C4-2B (cell line): ENCODE measurements around the gene NELL1.
A peak's percentile ranks its signal among the peaks of the same experiment; 100 is the strongest.
"Not testable (repeated sequence)": the region's sequence is repeated elsewhere in the genome, so short reads cannot be mapped to it uniquely, and the experiment has no call there.

Source experiments
- H3K27ac ChIP-seq: fragments of 450-650 bp; 2 replicates; pipeline ENCODE4 v1.5.1; 2017
- ZFX ChIP-seq: fragments of 450-650 bp; IDR thresholded peaks from 2 replicates; pipeline ENCODE4 v1.6.1; 2017
- TF ChIP-seq, protein P1 (sequence below): fragments of 450-650 bp; conservative IDR thresholded peaks from 2 replicates; pipeline ENCODE4 v1.5.1; 2017; ENCODE audit warnings: mild to moderate bottlenecking

The NELL1 gene

DNA sequence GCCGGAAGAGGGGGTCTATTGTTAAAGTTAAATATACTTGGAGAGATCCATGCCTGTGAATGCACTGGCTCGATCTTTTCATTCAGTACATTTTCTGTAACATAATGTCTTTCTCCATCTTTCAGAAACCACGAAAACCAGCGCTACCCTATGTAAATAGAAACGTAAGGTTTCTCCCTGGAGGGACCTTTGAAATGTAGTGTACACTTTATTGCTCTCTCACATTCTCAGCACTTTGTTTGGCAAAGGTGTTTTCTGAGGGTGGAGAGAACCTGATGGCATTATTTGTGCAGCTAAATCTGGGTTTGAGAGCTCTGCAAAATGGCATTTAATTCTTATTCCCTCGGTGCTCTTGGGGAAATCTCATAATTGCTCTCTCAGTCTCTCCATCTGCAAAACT is 468.4 kb downstream of the NELL1 start:
- TF ChIP-seq ZFX: no peak
- TF ChIP-seq, protein P1, sequence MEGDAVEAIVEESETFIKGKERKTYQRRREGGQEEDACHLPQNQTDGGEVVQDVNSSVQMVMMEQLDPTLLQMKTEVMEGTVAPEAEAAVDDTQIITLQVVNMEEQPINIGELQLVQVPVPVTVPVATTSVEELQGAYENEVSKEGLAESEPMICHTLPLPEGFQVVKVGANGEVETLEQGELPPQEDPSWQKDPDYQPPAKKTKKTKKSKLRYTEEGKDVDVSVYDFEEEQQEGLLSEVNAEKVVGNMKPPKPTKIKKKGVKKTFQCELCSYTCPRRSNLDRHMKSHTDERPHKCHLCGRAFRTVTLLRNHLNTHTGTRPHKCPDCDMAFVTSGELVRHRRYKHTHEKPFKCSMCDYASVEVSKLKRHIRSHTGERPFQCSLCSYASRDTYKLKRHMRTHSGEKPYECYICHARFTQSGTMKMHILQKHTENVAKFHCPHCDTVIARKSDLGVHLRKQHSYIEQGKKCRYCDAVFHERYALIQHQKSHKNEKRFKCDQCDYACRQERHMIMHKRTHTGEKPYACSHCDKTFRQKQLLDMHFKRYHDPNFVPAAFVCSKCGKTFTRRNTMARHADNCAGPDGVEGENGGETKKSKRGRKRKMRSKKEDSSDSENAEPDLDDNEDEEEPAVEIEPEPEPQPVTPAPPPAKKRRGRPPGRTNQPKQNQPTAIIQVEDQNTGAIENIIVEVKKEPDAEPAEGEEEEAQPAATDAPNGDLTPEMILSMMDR: no peak
- H3K27ac ChIP-seq: no peak overlapping the region

DNA sequence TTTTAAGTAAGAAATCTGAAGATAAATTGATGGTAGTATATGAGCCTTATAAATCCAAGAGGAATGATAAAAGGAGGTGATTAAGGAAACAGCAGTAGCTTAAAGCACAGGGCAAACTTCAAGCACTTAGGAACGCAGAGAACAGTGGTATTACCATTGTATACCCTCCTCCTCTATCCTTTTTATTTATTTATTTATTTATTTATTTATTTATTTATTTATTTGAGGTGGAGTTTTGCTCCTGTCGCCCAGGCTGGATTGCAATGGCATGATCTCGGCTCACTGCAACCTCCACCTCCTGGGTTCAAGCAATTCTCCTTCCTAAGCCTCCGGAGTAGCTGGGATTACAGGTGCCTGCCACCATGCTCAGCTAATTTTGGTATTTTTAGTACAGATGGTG is 472.2 kb downstream of the NELL1 start:
- not testable (repeated sequence) for H3K27ac ChIP-seq

DNA sequence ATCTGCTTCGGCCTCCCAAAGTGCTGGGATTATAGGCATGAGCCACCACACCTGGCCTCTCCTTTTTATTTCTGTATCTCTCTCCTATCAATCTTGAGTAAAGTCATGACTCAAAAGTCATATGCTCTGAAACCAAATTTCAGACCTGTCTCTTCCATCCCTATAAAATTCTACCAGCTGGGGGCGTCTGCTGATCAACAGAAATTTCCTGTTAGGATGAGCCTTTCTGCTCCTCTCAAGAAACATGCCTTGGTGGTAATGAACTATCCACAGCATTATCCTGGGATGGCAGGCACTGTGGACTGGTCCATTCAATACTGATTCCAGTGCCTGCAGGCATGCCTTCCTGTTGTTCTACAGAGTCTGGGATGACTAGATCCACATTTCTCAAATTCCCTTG is 472.6 kb downstream of the NELL1 start:
- TF ChIP-seq, protein P1: peak; percentile 23
- no peak for TF ChIP-seq ZFX
- no peak overlapping the region for H3K27ac ChIP-seq

DNA sequence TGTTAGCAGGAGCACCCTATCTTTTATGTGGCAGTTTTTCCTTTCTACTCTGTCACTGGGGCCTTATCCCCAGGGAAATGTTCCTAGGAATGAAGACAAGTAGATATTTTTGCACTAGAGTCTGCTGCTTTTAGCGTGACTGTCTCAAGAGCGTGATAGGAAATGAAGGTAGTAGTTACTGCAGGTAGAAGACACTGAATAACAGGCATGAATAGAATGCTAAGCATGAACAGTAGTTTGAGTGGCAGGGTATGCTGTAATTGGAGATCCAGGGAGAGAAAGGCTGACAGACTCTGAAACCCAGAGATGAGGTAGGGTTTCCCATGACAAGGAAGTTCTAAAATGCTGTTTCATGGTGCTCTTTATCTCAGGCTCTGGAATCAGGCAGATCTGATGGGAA is 475.1 kb downstream of the NELL1 start:
- TF ChIP-seq, protein P1: no peak
- TF ChIP-seq ZFX: no peak
- H3K27ac ChIP-seq: no peak overlapping the region

DNA sequence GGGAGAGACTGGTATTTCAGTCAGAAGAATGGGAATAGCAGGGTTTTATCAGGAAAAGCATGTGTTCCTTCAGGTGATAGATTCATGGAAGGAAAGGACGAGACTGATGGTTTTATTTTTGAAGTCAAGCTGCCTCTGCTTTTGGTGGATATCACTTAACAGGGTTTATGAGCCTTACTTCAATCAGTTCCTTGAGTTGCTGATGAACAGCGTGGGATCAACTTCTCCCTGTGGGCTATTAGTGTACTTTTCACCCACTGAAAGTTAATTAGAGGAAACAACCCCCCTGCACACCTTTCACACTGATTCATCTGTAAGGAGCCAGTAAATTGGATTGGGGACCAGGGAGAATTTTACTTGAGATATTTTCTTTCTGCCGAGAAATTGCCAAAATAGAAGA is 479.0 kb downstream of the NELL1 start:
- no peak for TF ChIP-seq ZFX
- TF ChIP-seq, protein P1: no peak
- no peak overlapping the region for H3K27ac ChIP-seq

DNA sequence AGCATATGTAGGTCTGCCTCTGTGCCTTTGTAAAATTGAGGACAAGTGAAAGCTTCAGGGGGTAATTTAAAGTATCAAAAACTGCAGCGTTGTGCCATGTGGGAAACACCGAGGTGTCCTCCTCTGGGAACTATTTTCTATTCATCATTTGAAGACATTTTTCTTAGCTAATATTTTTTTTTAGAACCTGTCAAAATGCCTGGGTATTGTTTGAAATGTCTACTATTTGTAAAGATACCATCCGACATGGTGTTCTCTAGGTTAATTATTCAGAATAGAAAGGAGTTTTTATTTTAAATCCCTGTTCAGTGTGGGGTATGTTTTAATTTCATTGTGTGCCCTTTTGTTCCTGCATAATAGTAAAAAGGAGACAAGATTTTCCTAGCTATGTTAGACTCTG is 490.8 kb downstream of the NELL1 start:
- TF ChIP-seq, protein P1: no peak
- TF ChIP-seq ZFX: no peak
- H3K27ac ChIP-seq: no peak overlapping the region

DNA sequence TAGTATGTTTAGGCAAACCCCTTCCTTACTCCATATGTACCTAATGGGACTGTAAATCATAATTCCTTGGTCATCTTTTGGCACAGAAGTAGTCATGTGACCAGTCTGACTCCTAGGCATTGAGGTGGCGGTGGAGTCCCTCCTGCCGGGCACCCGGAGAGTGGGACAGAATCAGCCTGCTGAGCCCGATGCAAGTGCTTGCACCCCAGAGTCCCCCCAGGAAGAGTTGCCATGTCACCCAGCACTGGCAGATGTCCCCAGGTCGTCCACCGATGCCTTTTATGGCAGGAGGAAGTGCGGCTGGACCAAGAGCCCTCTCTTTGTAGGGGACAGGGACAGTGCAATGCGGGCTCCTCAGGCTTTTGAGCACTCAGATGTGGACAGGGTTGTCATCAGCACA is 500.3 kb downstream of the NELL1 start:
- TF ChIP-seq, protein P1: no peak
- no peak for TF ChIP-seq ZFX
- no peak overlapping the region for H3K27ac ChIP-seq

DNA sequence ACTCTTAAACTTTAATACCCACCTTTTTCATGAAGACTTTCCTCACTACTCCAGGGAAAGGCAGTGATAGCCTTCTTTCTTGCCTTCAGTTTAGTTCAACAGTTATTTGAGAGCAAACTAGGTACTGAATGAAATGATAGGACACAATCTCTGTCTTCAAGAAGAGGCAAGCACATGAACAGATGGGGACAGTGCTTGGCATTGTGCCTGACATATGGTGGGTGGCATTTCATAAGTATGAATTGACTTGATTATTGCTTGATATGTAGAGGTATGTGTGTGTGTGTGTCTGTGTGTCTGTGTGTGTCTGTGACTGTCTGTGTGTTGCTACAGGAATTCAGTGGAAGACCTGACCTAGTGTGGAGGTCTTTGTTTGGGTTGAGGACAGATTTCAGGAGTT is 504.1 kb downstream of the NELL1 start:
- no peak overlapping the region for H3K27ac ChIP-seq
- TF ChIP-seq, protein P1: no peak
- no peak for TF ChIP-seq ZFX
